Common myeloid progenitor, CD34-positive (primary cell): ENCODE measurements around the gene DENND1A.

Experiments used
- CTCF ChIA-PET: fragments of 350-600 bp; sonication (Branson Sonifier 250); formaldehyde crosslinking; loops from one replicate; lab custom pipeline; 2021; ENCODE audit warnings: antibody characterized with exemption; lab: Charles Lee
- POLR2A ChIA-PET: fragments of 350-600 bp; sonication (Branson Sonifier 250); formaldehyde crosslinking; loops from one replicate; lab custom pipeline; 2021; ENCODE audit warnings: antibody characterized with exemption; lab: Charles Lee
- DNase-seq, 3 donors: peaks; one replicate each; pipeline versions ENCODE4 v3.0.0 to v3.0.0-alpha.2; 2013
- H3K27ac ChIP-seq, 2 experiments: 1 replicate in 1 of 2; 2 replicates in 1 of 2; pipeline ENCODE4 v1.7.0; 2013; ENCODE audit warnings: inconsistent platforms in 2 of 2, low read length in 2 of 2, mild to moderate bottlenecking in 2 of 2, low read depth in 1 of 2, moderate library complexity in 1 of 2; ENCODE audit not compliant: severe bottlenecking in 2 of 2, insufficient read depth in 1 of 2, poor library complexity in 1 of 2
- H3K27me3 ChIP-seq, 5 experiments: replicated peaks in 2 of 5; 1 replicate in 3 of 5; 2 replicates in 2 of 5; pipeline versions ENCODE4 v1.6.1 to v1.7.0; 2013; ENCODE audit warnings: low read length in 4 of 5, mild to moderate bottlenecking in 2 of 5, moderate library complexity in 2 of 5, inconsistent platforms in 1 of 5; ENCODE audit not compliant: insufficient read depth in 5 of 5, control insufficient read depth in 4 of 5
- H3K36me3 ChIP-seq, 4 experiments: 1 replicate in 2 of 4; 2 replicates in 2 of 4; pipeline versions ENCODE4 v1.6.1 to v1.7.0; 2013; ENCODE audit warnings: low read length in 3 of 4, control low read depth in 1 of 4, mild to moderate bottlenecking in 1 of 4; ENCODE audit not compliant: control insufficient read depth in 4 of 4, insufficient read depth in 4 of 4
- H3K4me1 ChIP-seq, 4 experiments: 1 replicate in 3 of 4; 2 replicates in 1 of 4; pipeline versions ENCODE4 v1.6.1 to v1.7.1; 2013; ENCODE audit warnings: low read length in 3 of 4, mild to moderate bottlenecking in 3 of 4, control low read depth in 1 of 4, inconsistent platforms in 1 of 4, moderate library complexity in 1 of 4; ENCODE audit not compliant: control insufficient read depth in 4 of 4, insufficient read depth in 4 of 4; ENCODE audit errors: control extremely low read depth in 1 of 4
- H3K4me3 ChIP-seq, 7 experiments: 1 replicate in 4 of 7; 2 replicates in 3 of 7; pipeline versions ENCODE4 v1.5.1 to v1.7.0; 2013; ENCODE audit warnings: mild to moderate bottlenecking in 7 of 7, low read length in 6 of 7, moderate library complexity in 6 of 7, inconsistent platforms in 2 of 7, low read depth in 2 of 7, control low read depth in 1 of 7; ENCODE audit not compliant: insufficient read depth in 4 of 7, control insufficient read depth in 1 of 7; ENCODE audit errors: extremely low read depth in 1 of 7
- H3K9me3 ChIP-seq, 5 experiments: 1 replicate in 4 of 5; 2 replicates in 1 of 5; pipeline versions ENCODE4 v1.6.1 to v1.7.1; 2013; ENCODE audit warnings: low read length in 4 of 5, mild to moderate bottlenecking in 2 of 5, inconsistent platforms in 1 of 5, low read depth in 1 of 5, moderate library complexity in 1 of 5; ENCODE audit not compliant: control insufficient read depth in 4 of 5, insufficient read depth in 2 of 5; ENCODE audit errors: control extremely low read depth in 1 of 5
- WGBS: methylation state at CpG from one replicate; pipeline ENCODE4 v1.1.5; 2013; ENCODE audit not compliant: insufficient coverage; 5-methylcytosine and 5-hydroxymethylcytosine counted together

Gene DENND1A

GRCh38 chr9:123377211-123377971 is 552.5 kb downstream of the DENND1A start:
- H3K4me3 ChIP-seq = no peak overlapping the region
- whole genome bisulfite sequencing = 95% methylated on average over 16 of the region's 21 CpGs
- DNase-seq = no peak
- peaks cover 0 to 46% (median 42%) of the 10 kb centered on the region in 4 experiments for H3K4me1 ChIP-seq
- no peak overlapping the region for H3K27ac ChIP-seq
- H3K9me3 ChIP-seq = no peaks in the 10 kb centered on the region
- H3K27me3 ChIP-seq = peaks cover 0 to 28% (median 11%) of the 10 kb centered on the region in 5 experiments
- POLR2A ChIA-PET = no interaction called here
- H3K36me3 ChIP-seq = peaks cover 0 to 2% (median under 1%) of the 10 kb centered on the region in 4 experiments
- CTCF ChIA-PET = interaction anchor here (0.7 to 3.7 kb wide), 6 partner anchors 8 to 33 kb away, joined by 3 to 18 read pairs (median 3); no protein-coding TSS in a partner anchor

- H3K4me1 ChIP-seq = peaks cover 0 to 46% (median 42%) of the 10 kb centered on the region in 4 experiments
- H3K4me3 ChIP-seq = peak overlapping the region in 3 of 7 experiments; percentile 19 to 44 (median 30)
- peaks cover 0 to 37% (median 17%) of the 10 kb centered on the region in 5 experiments for H3K27me3 ChIP-seq
- POLR2A ChIA-PET = no interaction called here
- H3K36me3 ChIP-seq = no peaks in the 10 kb centered on the region
- DNase-seq = no peak
- H3K9me3 ChIP-seq = no peaks in the 10 kb centered on the region
- CTCF ChIA-PET = interaction anchor here (0.7 to 3.7 kb wide), 5 partner anchors 9 to 32 kb away, joined by 3 to 18 read pairs (median 4); no protein-coding TSS in a partner anchor
- H3K27ac ChIP-seq = no peak overlapping the region
- 64% methylated on average over 24 of the region's 24 CpGs for WGBS
Observed at GRCh38 chr9:123376218-123377071, 553.5 kb downstream of the DENND1A start.

- CTCF ChIA-PET = interaction anchor here (1.3 to 3.7 kb wide), 5 partner anchors 10 to 26 kb away, joined by 3 to 18 read pairs (median 4); no protein-coding TSS in a partner anchor
Observed at GRCh38 chr9:123375469-123376132, 554.3 kb downstream of the DENND1A start.

GRCh38 chr9:123373946-123374345 is 556.0 kb downstream of the DENND1A start:
- Histone ChIP-seq H3K36me3 (no peaks in the 10 kb centered on the region), H3K4me3 (peak overlapping the region in 2 of 7 experiments; percentile 48 to 54), H3K4me1 (peaks cover 0 to 46% (median 42%) of the 10 kb centered on the region in 4 experiments), H3K27me3 (peaks cover 0 to 43% (median 25%) of the 10 kb centered on the region in 5 experiments), H3K9me3 (no peaks in the 10 kb centered on the region), H3K27ac (no peak overlapping the region)
- peak in 2 of 3 donors; percentile 36 to 44 for DNase-seq
- WGBS = 0% methylated on average over 1 of the region's 10 CpGs
- ChIA-PET CTCF (interaction anchor here (0.9 to 3.7 kb wide), 3 partner anchors 11 to 20 kb away, joined by 4 to 18 read pairs (median 4); no protein-coding TSS in a partner anchor), POLR2A (no interaction called here)

More at GRCh38 chr9:123375469-123376132, 554.3 kb downstream of the DENND1A start:
- Histone ChIP-seq H3K27me3 (peaks cover 0 to 43% (median 19%) of the 10 kb centered on the region in 5 experiments), H3K4me3 (peak overlapping the region in 3 of 7 experiments; percentile 19 to 44 (median 30)), H3K36me3 (no peaks in the 10 kb centered on the region), H3K27ac (no peak overlapping the region), H3K9me3 (no peaks in the 10 kb centered on the region), H3K4me1 (peaks cover 0 to 46% (median 42%) of the 10 kb centered on the region in 4 experiments)
- peak; percentile 28 to 66 (median 55) for DNase-seq
- whole genome bisulfite sequencing = 7% methylated on average over 9 of the region's 14 CpGs
- POLR2A ChIA-PET = no interaction called here

- Histone ChIP-seq H3K27ac (no peak overlapping the region), H3K9me3 (no peaks in the 10 kb centered on the region), H3K36me3 (no peaks in the 10 kb centered on the region), H3K27me3 (peaks cover 0 to 43% (median 25%) of the 10 kb centered on the region in 5 experiments), H3K4me3 (peak overlapping the region in 5 of 7 experiments; percentile 1 to 54 (median 34)), H3K4me1 (peaks cover 0 to 46% (median 42%) of the 10 kb centered on the region in 4 experiments)
- peak in 2 of 3 donors; percentile 23 to 43 for DNase-seq
- WGBS = 2% methylated on average over 60 of the region's 60 CpGs
- ChIA-PET POLR2A (no interaction called here), CTCF (no interaction called here)
Observed at GRCh38 chr9:123373447-123373923, 556.4 kb downstream of the DENND1A start.

- WGBS = 29% methylated on average over 56 of the region's 58 CpGs
- Histone ChIP-seq H3K27me3 (peaks cover 0 to 43% (median 26%) of the 10 kb centered on the region in 5 experiments), H3K36me3 (no peaks in the 10 kb centered on the region), H3K4me1 (peaks cover 0 to 46% (median 42%) of the 10 kb centered on the region in 4 experiments), H3K27ac (no peak overlapping the region), H3K9me3 (no peaks in the 10 kb centered on the region), H3K4me3 (peak overlapping the region in 3 of 7 experiments; percentile 34 to 54 (median 48))
- ChIA-PET POLR2A (no interaction called here), CTCF (interaction anchor here (1.1 to 2.7 kb wide), 3 partner anchors 11 to 18 kb away, joined by 4 to 7 read pairs (median 6); no protein-coding TSS in a partner anchor)
- DNase-seq = peak in 1 of 3 donors; percentile 28
Observed at GRCh38 chr9:123372766-123373446, 557.0 kb downstream of the DENND1A start.
